Mesenteric fat pad (tissue), 1 donor: Measurements from ENCODE around the gene TMEM130. TPM values are rescaled to one million over a fixed set of nuclear protein-coding genes. Genes with fewer than 3 reads are reported as not detected.

Source experiments
- DNase-seq: peaks from one replicate; pipeline ENCODE4 v3.0.0-alpha.2; 2020; ENCODE audit warnings: low spot score
- microRNA-seq: library from miRNA; unstranded; fragments of <30 nt; microRNA quantifications from one replicate; pipeline ENCODE4 v1.2.0, GENCODE V29; 2020; ENCODE audit warnings: borderline number of aligned reads
- total RNA-seq: library from RNA; stranded (reverse); fragmentation: NEBNext Ultra II Directional; extraction: Animal tissue kit (Norgen Biotek cat#: 25700); gene quantifications from one replicate; pipeline ENCODE4 v1.2.1, GENCODE V29; 2021
- donor health status: DM: yes; HTN: yes; CAD: no.

Gene TMEM130
- total RNA-seq, 1 donor from 2014 or later: 0.29 TPM

DNA sequence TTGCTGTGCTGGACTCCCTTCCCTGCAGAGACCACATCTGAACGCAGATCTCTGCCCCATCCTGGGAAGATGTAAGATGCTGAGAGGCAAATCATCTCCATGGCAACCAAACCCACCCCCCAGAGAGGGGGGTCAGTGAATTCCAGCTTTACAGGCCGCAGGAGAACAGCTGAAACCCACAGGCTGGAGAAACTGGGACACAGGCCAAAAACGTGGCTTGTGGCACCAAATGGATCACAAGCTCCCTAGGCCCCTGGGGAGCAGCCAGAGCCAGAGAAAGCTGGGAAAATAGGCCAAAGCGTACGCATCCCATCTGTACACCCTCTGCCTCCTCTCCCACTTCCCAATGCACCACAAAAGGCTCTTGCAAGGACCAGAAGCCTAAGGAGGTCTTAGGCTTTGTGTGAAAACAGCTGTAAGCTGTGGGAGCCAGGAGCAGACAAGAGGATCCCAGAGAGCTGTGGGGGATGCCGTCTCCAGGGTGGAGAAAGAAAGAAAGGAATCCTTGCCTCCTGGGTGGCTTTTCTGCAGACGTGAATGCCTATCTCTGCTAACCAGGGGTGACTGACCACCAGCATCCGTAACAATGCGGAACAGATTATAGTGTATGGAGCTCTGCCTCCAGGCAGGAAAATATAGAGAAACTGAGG lies 59.5 kb downstream of the TMEM130 start:
- DNase-seq: no peak

DNA sequence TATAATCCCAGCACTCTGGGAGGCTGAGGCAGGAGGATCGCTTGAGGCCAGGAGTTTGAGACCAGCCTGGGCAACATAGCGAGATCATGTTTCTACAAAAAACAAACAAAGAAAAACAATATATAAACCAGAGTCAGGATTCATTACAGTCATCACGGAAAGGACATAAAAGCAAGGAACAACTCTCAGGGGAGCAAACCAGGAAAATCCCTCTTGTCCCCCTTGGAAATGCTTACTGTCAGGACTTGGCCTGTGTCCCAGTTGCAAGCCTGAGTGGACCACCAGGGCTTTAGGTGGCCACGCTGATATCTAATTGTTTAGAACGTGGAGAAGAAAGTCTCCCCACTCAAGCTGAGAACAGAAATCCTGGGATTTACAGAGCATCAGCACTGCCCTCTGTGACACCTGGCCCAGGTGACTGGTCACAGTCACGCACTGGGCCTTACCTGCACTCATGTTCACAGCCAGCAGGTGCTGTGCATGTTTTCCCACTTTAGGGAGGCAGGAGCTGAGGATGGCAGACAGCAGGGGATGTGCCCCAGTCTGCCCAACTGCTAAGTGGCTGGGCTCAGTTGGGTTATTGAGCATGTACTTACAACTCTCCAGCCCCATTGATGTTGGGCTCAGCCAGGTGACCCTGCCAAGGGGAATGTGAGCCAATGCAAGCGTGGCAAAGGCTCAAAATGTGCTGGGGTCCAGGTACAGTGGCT lies 60.9 kb downstream of the TMEM130 start:
- DNase-seq: no peak

DNA sequence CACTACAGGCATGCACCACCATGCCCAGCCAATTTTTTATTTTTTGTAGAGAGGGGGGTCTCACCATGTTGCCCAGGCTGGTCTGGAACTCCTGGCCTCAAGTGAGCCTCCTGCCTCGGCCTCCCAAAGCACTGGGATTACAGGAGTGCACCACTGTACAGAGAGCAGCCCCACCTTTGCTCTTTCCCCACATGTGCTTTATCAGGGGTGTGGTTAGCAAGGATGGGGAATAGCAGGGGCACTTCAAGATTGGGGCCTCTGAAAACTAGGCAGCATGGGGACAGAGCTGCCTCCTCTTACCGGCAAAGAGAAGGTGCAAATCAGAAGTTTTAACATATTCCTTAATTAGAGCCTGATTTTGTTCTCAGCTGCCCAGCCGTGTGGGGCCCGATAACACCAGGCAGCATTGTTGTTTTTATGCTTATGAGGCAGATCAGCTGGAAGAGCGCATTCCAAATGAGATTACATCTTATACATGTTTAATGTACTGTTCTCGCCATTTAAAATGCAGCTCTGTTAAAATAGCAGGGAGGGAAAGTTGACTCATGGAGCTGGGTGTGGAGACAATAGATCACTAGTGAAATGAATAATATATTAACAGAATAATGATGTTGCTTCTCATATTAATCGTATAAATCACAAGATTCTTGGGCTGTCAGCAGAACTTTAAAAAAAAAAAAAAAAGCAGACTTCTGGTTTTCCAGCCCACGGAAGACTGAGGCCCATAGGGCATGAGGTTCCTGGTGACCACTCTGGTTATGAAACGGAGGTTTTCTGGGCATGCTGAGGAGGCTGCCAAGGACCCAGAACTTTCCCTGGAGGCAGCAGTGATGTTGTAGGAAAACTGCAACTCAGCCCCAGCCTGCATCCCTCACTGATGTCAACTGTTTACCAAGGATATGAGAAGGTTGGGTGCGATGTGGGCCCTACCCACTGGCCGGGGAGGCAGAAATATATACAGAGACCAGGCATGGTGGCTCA lies 62.5 kb downstream of the TMEM130 start:
- no peak for DNase-seq

DNA sequence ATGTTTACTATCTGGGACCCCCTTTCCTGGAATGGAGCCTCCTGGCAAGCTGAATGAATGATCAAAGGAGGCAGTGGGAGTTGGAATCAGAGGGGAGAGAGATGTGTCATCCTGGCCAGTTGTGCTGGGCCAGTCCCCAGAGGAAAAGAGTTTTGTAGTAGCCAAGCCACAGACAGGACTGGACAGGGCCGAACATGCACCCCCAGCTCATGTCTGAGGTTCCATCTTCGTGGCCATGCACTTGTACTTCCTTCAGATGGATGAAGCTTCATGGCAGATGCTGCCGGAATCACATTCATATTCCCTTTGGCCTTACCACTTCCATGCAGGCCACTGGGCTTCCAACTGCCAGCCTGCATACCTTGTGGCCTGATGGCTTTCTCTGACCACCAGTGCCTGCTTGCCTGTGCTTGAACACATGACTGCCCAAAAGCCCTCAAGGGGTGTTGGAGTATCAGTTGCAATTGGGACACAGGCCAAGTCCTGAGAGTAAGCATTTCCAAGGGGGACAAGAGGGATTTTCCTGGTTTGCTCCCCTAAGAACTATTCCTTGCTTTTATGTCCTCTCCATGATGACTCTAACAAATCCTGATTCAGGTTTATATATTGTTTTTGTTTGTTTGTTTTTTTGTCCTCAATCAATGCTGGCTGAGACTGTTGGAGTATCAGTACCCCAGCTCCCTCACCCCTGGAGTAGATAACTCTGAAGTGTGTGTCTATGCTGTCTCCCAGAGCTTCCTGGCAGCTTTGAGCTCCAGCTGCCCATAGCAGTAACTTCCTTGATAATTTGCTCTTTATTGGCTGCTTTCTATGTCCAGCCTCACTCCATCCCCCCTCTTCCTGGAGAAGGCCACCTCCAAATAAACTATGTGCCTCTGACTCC lies 63.6 kb downstream of the TMEM130 start:
- DNase-seq: no peak

DNA sequence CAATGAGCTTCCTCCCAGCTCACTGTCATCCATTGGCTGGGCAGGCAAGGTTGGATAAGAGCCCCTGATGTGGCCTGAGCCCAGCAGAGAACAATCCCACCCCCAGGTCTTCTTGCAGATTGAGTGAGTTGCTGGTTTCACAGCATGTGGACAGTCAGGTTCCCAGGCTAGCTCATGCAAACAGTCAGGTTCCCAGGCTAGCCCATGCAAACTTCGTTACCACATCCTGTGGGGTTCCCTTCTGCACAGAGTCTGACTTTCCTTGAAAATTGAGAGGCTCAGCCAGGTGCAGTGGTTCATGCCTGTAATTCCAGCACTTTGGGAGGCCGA lies 67.1 kb downstream of the TMEM130 start:
- DNase-seq: no peak

DNA sequence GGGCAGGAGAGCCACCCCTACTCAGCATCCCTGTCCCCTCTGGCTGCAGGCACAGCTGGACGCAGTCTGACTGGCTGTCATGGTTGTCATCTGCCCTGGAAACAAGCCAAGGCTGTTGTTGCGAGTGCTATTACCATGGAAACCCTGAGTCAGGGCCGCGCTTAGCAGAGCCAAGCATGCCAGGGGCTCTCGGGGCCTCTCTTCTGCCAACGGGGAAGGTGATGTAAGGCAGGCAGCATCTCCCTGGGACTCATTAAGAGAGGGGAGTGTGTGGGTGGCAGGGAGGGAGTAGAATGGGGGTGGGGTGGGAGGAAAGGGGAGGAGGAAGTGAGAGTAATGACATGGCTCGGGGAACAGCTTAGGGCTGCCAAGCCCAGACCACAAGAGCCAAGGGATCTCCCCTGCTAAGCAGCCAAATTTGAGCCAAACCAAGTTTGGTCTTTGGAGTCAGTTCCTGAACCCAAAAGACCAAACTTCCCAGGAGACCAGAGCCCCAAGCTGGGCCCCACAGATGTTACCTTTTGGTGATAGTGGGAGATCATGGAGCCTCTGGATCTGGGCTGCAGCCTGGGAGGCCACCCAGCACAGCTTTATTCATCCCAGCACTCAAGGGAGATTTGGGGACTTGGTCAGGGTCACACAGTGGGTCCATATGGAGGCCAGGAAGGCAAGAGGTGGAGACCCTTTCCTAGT lies 67.6 kb downstream of the TMEM130 start:
- DNase-seq: no peak

DNA sequence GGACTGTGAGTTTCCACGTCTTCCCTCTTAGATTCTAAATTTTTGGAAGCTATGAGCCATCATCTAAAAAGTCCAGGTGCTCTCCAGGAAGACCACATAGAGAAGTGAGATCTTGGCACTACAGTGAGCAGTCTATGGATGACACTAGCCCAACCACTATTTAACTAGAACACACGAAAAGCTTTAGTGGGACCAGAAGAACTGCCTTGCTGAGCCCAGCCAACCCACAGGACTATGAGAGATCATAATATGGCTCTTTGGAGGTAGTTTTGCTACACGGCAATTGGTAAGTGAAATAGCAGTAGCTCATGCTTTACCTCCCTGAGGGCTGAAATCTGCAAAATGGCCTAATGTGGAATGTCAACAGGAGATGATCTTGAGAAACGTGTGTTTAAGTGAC lies 68.8 kb downstream of the TMEM130 start:
- DNase-seq: no peak

DNA sequence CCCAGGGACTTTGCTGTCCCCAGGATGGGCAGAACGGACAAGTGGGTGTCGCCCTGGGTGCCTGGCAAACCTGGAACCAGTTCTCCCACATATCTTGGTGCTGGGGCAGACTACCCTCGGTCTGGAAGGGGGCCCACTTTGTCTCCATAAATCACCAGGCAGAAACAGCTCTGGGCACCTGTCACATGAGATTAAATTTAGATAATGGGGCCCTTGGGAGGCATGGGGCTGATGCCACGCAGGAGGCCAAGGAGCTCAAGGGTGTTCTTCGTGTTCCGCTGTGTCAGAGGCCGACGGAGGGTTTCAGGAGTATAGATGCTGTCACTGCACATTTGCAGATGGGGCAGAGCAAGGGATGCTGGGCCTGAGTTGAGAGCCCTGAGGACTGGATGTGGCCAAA lies 72.7 kb downstream of the TMEM130 start:
- no peak for DNase-seq

Small RNA genes within 50 kb of the gene (microRNA-seq; reads per million reads assigned to microRNA genes)
- gene MIR3609: 7.3 reads per million, percentile 1 among the genes with 10 or more reads in this experiment

Other genes starting within 250 kb of the TMEM130 start
- 30.9 TPM for gene TRRAP, start 8.5 kb upstream of the TMEM130 start, total RNA-seq